HEK293 (cell line): ENCODE data around the gene PTTG2.

Source experiments
- CTCF ChIA-PET: fragments of 350-600 bp; formaldehyde crosslinking; extraction: SDS; loops from one replicate; lab custom pipeline; 2021; ENCODE audit warnings: antibody characterized with exemption; lab: Yijun Ruan, JAX
- POLR2A ChIA-PET: fragments of 300-600 bp; formaldehyde crosslinking; extraction: SDS; loops from one replicate; lab custom pipeline; 2020; ENCODE audit warnings: antibody characterized with exemption, inconsistent platforms; lab: Yijun Ruan, JAX
- H3K27ac ChIP-seq: fragments of 200-500 bp; sonication (Bioruptor generic); 2 replicates; pipeline ENCODE4 v1.5.1; 2014; ENCODE audit warnings: low read depth, low read length, control low read depth, inconsistent platforms; ENCODE audit errors: extremely low read depth
- H3K36me3 ChIP-seq, 2 experiments: fragments of 200-500 bp in 1 of 2; sonication (Bioruptor generic) in 1 of 2; 1 replicate in 1 of 2; 2 replicates in 1 of 2; pipeline ENCODE4 v1.5.1; 2014 to 2017; ENCODE audit warnings: inconsistent platforms in 2 of 2, low read length in 2 of 2; ENCODE audit not compliant: control insufficient read depth in 2 of 2, insufficient read depth in 1 of 2
- H3K4me1 ChIP-seq: fragments of 200-500 bp; sonication (Bioruptor generic); 2 replicates; pipeline ENCODE4 v1.5.1; 2014; ENCODE audit warnings: mild to moderate bottlenecking, low read length, inconsistent platforms; ENCODE audit not compliant: control insufficient read depth, insufficient read depth
- H3K4me3 ChIP-seq: 2 replicates; pipeline ENCODE4 v1.5.1; 2011; ENCODE audit warnings: low read depth, mild to moderate bottlenecking, control low read depth, low read length, moderate library complexity
- H3K9me3 ChIP-seq: fragments of 200-500 bp; sonication (Bioruptor generic); 2 replicates; pipeline ENCODE4 v1.5.1; 2014; ENCODE audit warnings: low read depth, low read length, inconsistent platforms; ENCODE audit not compliant: control insufficient read depth, insufficient read depth
- BCL11A ChIP-seq: fragments of 450-650 bp; formaldehyde crosslinking; IDR thresholded peaks from 2 replicates; pipeline ENCODE4 v1.5.1; 2016; ENCODE audit warnings: low read depth, missing biosample characterization, missing genetic modification characterization
- BCL6B ChIP-seq: fragments of 450-650 bp; formaldehyde crosslinking; IDR thresholded peaks from 2 replicates; pipeline ENCODE4 v1.5.1; 2017; ENCODE audit warnings: missing biosample characterization, missing genetic modification characterization
- HOXA7 ChIP-seq: sonication (generic); formaldehyde crosslinking; IDR thresholded peaks from 2 replicates; pipeline ENCODE4 v1.8.1; 2022; ENCODE audit warnings: missing genetic modification reagents, borderline replicate concordance
- MYNN ChIP-seq: fragments of 450-650 bp; formaldehyde crosslinking; IDR thresholded peaks from 2 replicates; pipeline ENCODE4 v1.5.1; 2016; ENCODE audit warnings: missing biosample characterization, missing genetic modification characterization, borderline replicate concordance
- PBX3 ChIP-seq: sonication (generic); formaldehyde crosslinking; IDR thresholded peaks from 2 replicates; pipeline ENCODE4 v1.8.1; 2022; ENCODE audit warnings: mild to moderate bottlenecking, moderate library complexity, missing genetic modification reagents
- RBAK ChIP-seq: fragments of 450-650 bp; formaldehyde crosslinking; IDR thresholded peaks from 2 replicates; pipeline ENCODE4 v1.5.1; 2016; ENCODE audit warnings: missing biosample characterization, missing genetic modification characterization
- SCRT2 ChIP-seq: fragments of 450-650 bp; formaldehyde crosslinking; IDR thresholded peaks from 2 replicates; pipeline ENCODE4 v1.5.1; 2016; ENCODE audit warnings: missing biosample characterization, missing genetic modification characterization
- ZBTB11 ChIP-seq: fragments of 450-650 bp; formaldehyde crosslinking; conservative IDR thresholded peaks from 2 replicates; pipeline ENCODE4 v1.5.1; 2016; ENCODE audit warnings: low read depth, missing biosample characterization, missing genetic modification characterization
- ZBTB48 ChIP-seq: fragments of 450-650 bp; formaldehyde crosslinking; IDR thresholded peaks from 2 replicates; pipeline ENCODE4 v1.5.1; 2016; ENCODE audit warnings: missing biosample characterization, missing genetic modification characterization
- ZBTB6 ChIP-seq: fragments of 450-650 bp; formaldehyde crosslinking; IDR thresholded peaks from 2 replicates; pipeline ENCODE4 v1.5.1; 2017; ENCODE audit warnings: missing biosample characterization, missing genetic modification characterization
- ZNF133 ChIP-seq: fragments of 450-650 bp; formaldehyde crosslinking; IDR thresholded peaks from 2 replicates; pipeline ENCODE4 v1.5.1; 2016; ENCODE audit warnings: missing biosample characterization, missing genetic modification characterization
- ZNF140 ChIP-seq: fragments of 450-650 bp; formaldehyde crosslinking; IDR thresholded peaks from 2 replicates; pipeline ENCODE4 v1.5.1; 2016; ENCODE audit warnings: missing biosample characterization, missing genetic modification characterization
- ZNF223 ChIP-seq: fragments of 450-650 bp; formaldehyde crosslinking; IDR thresholded peaks from 2 replicates; pipeline ENCODE4 v1.5.1; 2016; ENCODE audit warnings: missing biosample characterization, missing genetic modification characterization
- ZNF341 ChIP-seq: fragments of 450-650 bp; formaldehyde crosslinking; IDR thresholded peaks from 2 replicates; pipeline ENCODE4; 2016; ENCODE audit warnings: low read depth, missing biosample characterization, missing genetic modification characterization
- ZNF488 ChIP-seq: fragments of 450-650 bp; formaldehyde crosslinking; IDR thresholded peaks from 2 replicates; pipeline ENCODE4 v1.5.1; 2016; ENCODE audit warnings: missing biosample characterization, missing genetic modification characterization
- ZNF623 ChIP-seq: fragments of 450-650 bp; formaldehyde crosslinking; IDR thresholded peaks from 2 replicates; pipeline ENCODE4 v1.5.1; 2016; ENCODE audit warnings: missing biosample characterization, missing genetic modification characterization
- ZXDB ChIP-seq: fragments of 450-650 bp; formaldehyde crosslinking; IDR thresholded peaks from 2 replicates; pipeline ENCODE4 v1.5.1; 2016; ENCODE audit warnings: missing biosample characterization, missing genetic modification characterization
- TF ChIP-seq, protein P1 (sequence below): fragments of 450-650 bp; formaldehyde crosslinking; IDR thresholded peaks from 2 replicates; pipeline ENCODE4 v1.5.1; 2016; ENCODE audit warnings: missing biosample characterization, missing genetic modification characterization

PTTG2 gene

GRCh38 chr4:38009421-38009820, 49.2 kb downstream of the PTTG2 start:
- CTCF ChIA-PET, result no interaction called here
- H3K4me3 ChIP-seq, result no peak overlapping the region
- H3K27ac ChIP-seq, result no peak overlapping the region
- H3K9me3 ChIP-seq, result no peaks in the 10 kb centered on the region
- TF ChIP-seq ZBTB11 (no peak), ZNF133 (tag by site-specific recombination) (no peak), ZNF223 (no peak), MYNN (no peak), RBAK (tag by site-specific recombination) (no peak)
- peaks cover 5% of the 10 kb centered on the region; the same call in 1 of the 2 replicates for H3K4me1 ChIP-seq
- no peaks in the 10 kb centered on the region for H3K36me3 ChIP-seq
- POLR2A ChIA-PET, result no interaction called here

DNA sequence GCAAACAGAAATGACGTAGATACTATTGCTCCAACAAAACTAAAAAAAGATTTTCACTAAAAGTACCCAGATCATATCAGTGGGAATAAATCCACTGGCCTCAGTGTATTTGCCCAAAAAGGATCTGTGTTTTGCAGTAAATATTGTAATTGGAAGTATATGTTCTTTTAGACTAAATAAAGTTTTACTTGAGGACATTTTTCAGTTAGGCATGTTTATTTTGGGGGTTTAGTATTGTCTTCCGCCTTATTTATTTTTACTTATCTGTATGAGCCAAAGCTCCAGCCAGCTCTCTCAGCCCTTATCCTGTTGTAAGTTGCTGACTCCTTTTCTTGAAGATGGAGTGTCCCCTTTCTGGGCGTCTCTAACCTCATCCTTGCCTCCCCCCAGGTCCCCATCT, 49.8 kb downstream of the PTTG2 start:
- Histone ChIP-seq H3K36me3 (peaks cover 0 to 4% of the 10 kb centered on the region in 2 experiments; a peak in 1 of 3 replicates), H3K4me3 (no peak overlapping the region)
- TF ChIP-seq, protein P1, sequence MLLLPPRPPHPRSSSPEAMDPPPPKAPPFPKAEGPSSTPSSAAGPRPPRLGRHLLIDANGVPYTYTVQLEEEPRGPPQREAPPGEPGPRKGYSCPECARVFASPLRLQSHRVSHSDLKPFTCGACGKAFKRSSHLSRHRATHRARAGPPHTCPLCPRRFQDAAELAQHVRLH (tag by site-specific recombination), result no peak
- TF ChIP-seq ZBTB48 (tag by site-specific recombination) (no peak), BCL6B (tag by site-specific recombination) (no peak), BCL11A (no peak), ZNF488 (tag by site-specific recombination) (no peak), ZNF623 (tag by site-specific recombination) (no peak), HOXA7 (CRISPR knock-in tag) (no peak), PBX3 (CRISPR knock-in tag) (no peak), ZXDB (tag by site-specific recombination) (no peak), ZNF140 (tag by site-specific recombination) (no peak), SCRT2 (tag by site-specific recombination) (no peak), ZBTB6 (tag by site-specific recombination) (no peak), ZNF341 (tag by site-specific recombination) (no peak)
- TF ChIP-seq, all 188 proteins: peak for 0
- H3K27ac ChIP-seq, result no peak overlapping the region
- CTCF ChIA-PET, result no interaction called here
- H3K9me3 ChIP-seq, result no peaks in the 10 kb centered on the region
- H3K4me1 ChIP-seq, result peaks cover 5% of the 10 kb centered on the region; the same call in 1 of the 2 replicates
- POLR2A ChIA-PET, result interaction anchor here (0.5 kb wide), 1 partner anchor 135 kb away, joined by 3 read pairs; no protein-coding TSS in a partner anchor
